22Rv1 (cell line): ENCODE results near the gene TPRX2.

Experiments used
- ZFX ChIP-seq: fragments of 450-650 bp; IDR thresholded peaks from 2 replicates; pipeline ENCODE4 v1.6.1; 2017; ENCODE audit warnings: antibody characterized with exemption, borderline replicate concordance
- TF ChIP-seq, protein P1 (sequence below): fragments of 450-650 bp; IDR thresholded peaks from 2 replicates; pipeline ENCODE4 v1.5.1; 2017; ENCODE audit warnings: mild to moderate bottlenecking

DNA sequence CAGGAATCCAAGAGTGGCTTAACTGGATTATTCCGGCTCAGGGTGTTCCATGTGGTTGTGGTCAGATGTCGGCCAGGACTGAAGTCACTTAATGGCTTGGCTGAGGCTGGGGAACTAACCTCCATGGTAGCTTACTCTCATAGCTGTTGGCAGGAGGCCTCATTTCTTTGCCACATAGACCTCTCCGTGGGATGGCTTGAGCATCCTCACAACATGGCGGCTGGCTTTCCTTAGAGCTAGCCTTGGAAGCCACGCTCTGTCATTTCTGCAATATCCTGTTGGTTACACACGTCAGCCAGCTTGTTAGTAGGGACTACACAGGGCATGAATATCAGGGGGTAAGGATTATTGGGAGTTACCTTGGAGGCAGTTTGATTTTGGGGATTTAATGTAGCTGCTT lies 32.2 kb upstream of the TPRX2 start:
- TF ChIP-seq, protein P1, sequence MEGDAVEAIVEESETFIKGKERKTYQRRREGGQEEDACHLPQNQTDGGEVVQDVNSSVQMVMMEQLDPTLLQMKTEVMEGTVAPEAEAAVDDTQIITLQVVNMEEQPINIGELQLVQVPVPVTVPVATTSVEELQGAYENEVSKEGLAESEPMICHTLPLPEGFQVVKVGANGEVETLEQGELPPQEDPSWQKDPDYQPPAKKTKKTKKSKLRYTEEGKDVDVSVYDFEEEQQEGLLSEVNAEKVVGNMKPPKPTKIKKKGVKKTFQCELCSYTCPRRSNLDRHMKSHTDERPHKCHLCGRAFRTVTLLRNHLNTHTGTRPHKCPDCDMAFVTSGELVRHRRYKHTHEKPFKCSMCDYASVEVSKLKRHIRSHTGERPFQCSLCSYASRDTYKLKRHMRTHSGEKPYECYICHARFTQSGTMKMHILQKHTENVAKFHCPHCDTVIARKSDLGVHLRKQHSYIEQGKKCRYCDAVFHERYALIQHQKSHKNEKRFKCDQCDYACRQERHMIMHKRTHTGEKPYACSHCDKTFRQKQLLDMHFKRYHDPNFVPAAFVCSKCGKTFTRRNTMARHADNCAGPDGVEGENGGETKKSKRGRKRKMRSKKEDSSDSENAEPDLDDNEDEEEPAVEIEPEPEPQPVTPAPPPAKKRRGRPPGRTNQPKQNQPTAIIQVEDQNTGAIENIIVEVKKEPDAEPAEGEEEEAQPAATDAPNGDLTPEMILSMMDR: no peak
- TF ChIP-seq ZFX: no peak
